Measurements from ENCODE around the gene ANOS1. TPM values are rescaled to one million over a fixed set of nuclear protein-coding genes. Genes with fewer than 3 reads are reported as not detected.

ANOS1 gene
- total and polyA plus RNA-seq, 5 donors from 2014 or later: not detected

GRCh38 chrX:8604131-8604530 lies 127.8 kb downstream of the ANOS1 start:
- no peak for ATAC-seq (ENCODE audit: low read depth in 2 of 2)
- Mint-ChIP-seq H3K4me3 (no peak overlapping the region), H3K27ac (no peak overlapping the region)

GRCh38 chrX:8591501-8591900 lies 140.4 kb downstream of the ANOS1 start:
- no peaks in the 10 kb centered on the region for H3K36me3 ChIP-seq (ENCODE audit: control insufficient read depth, insufficient read depth, low read length)
- Mint-ChIP-seq H3K27me3 (no peaks in the 10 kb centered on the region), H3K27ac (no peak overlapping the region), H3K4me1 (no peaks in the 10 kb centered on the region), H3K36me3 (no peaks in the 10 kb centered on the region), H3K4me3 (no peak overlapping the region), H3K9me3 (peaks cover 0 to 4% (median 0%) of the 10 kb centered on the region in 7 donors)
- no peaks in the 10 kb centered on the region for H3K4me1 ChIP-seq (ENCODE audit: control insufficient read depth, insufficient read depth, low read length, poor library complexity, severe bottlenecking)
- no peak overlapping the region for H3K4me3 ChIP-seq (ENCODE audit: low read depth, low read length)
- ATAC-seq (ENCODE audit: low read depth in 2 of 2) (no peak), DNase-seq (no peak)
- H3K27ac ChIP-seq (ENCODE audit: insufficient read depth, low read length, poor library complexity, severe bottlenecking): no peak overlapping the region
- H3K9me3 ChIP-seq (ENCODE audit: control insufficient read depth in 2 of 2, low read length in 2 of 2): no peaks in the 10 kb centered on the region
- H3K27me3 ChIP-seq (ENCODE audit: control insufficient read depth, insufficient read depth, low read length): no peaks in the 10 kb centered on the region

More at GRCh38 chrX:8604131-8604530, 127.8 kb downstream of the ANOS1 start:
- H3K27me3 Mint-ChIP-seq: no peaks in the 10 kb centered on the region
- H3K27ac ChIP-seq (ENCODE audit: insufficient read depth, low read length, poor library complexity, severe bottlenecking): no peak overlapping the region
- no peaks in the 10 kb centered on the region for H3K4me1 ChIP-seq (ENCODE audit: control insufficient read depth, insufficient read depth, low read length, poor library complexity, severe bottlenecking)
- no peaks in the 10 kb centered on the region for H3K36me3 Mint-ChIP-seq
- no peak for DNase-seq
- H3K4me1 Mint-ChIP-seq: no peaks in the 10 kb centered on the region
- H3K36me3 ChIP-seq (ENCODE audit: control insufficient read depth, insufficient read depth, low read length): no peaks in the 10 kb centered on the region
- peaks cover 0 to 6% (median 0%) of the 10 kb centered on the region in 7 donors for H3K9me3 Mint-ChIP-seq
- no peaks in the 10 kb centered on the region for H3K27me3 ChIP-seq (ENCODE audit: control insufficient read depth, insufficient read depth, low read length)
- no peak overlapping the region for H3K4me3 ChIP-seq (ENCODE audit: low read depth, low read length)
- no peaks in the 10 kb centered on the region for H3K9me3 ChIP-seq (ENCODE audit: control insufficient read depth in 2 of 2, low read length in 2 of 2)

- no peaks in the 10 kb centered on the region for H3K4me1 Mint-ChIP-seq
- no peak for DNase-seq
- no peak overlapping the region for H3K27ac Mint-ChIP-seq
- H3K9me3 ChIP-seq (ENCODE audit: control insufficient read depth in 2 of 2, low read length in 2 of 2): no peaks in the 10 kb centered on the region
- H3K27me3 ChIP-seq (ENCODE audit: control insufficient read depth, insufficient read depth, low read length): no peaks in the 10 kb centered on the region
- no peaks in the 10 kb centered on the region for H3K4me1 ChIP-seq (ENCODE audit: control insufficient read depth, insufficient read depth, low read length, poor library complexity, severe bottlenecking)
- no peaks in the 10 kb centered on the region for H3K36me3 Mint-ChIP-seq
- H3K27ac ChIP-seq (ENCODE audit: insufficient read depth, low read length, poor library complexity, severe bottlenecking): no peak overlapping the region
- no peak for ATAC-seq (ENCODE audit: low read depth in 2 of 2)
- H3K4me3 ChIP-seq (ENCODE audit: low read depth, low read length): no peak overlapping the region
- H3K36me3 ChIP-seq (ENCODE audit: control insufficient read depth, insufficient read depth, low read length): no peaks in the 10 kb centered on the region
- H3K9me3 Mint-ChIP-seq: peaks cover 0 to 2% (median 0%) of the 10 kb centered on the region in 7 donors
- H3K27me3 Mint-ChIP-seq: no peaks in the 10 kb centered on the region
- H3K4me3 Mint-ChIP-seq: no peak overlapping the region
These were observed 145.0 kb downstream of the ANOS1 start for GRCh38 chrX:8586953-8587352.

GRCh38 chrX:8579602-8580001 lies 152.3 kb downstream of the ANOS1 start:
- Histone ChIP-seq H3K27ac (ENCODE audit: insufficient read depth, low read length, poor library complexity, severe bottlenecking) (no peak overlapping the region), H3K27me3 (ENCODE audit: control insufficient read depth, insufficient read depth, low read length) (no peaks in the 10 kb centered on the region), H3K4me3 (ENCODE audit: low read depth, low read length) (no peak overlapping the region), H3K36me3 (ENCODE audit: control insufficient read depth, insufficient read depth, low read length) (no peaks in the 10 kb centered on the region), H3K9me3 (ENCODE audit: control insufficient read depth in 2 of 2, low read length in 2 of 2) (no peaks in the 10 kb centered on the region), H3K4me1 (ENCODE audit: control insufficient read depth, insufficient read depth, low read length, poor library complexity, severe bottlenecking) (no peaks in the 10 kb centered on the region)
- H3K4me1 Mint-ChIP-seq: no peaks in the 10 kb centered on the region
- DNase-seq (no peak), ATAC-seq (ENCODE audit: low read depth in 2 of 2) (no peak)
- H3K9me3 Mint-ChIP-seq: peaks cover 0 to 4% (median 0%) of the 10 kb centered on the region in 7 donors
- H3K27ac Mint-ChIP-seq: no peak overlapping the region
- H3K27me3 Mint-ChIP-seq: no peaks in the 10 kb centered on the region
- no peak overlapping the region for H3K4me3 Mint-ChIP-seq
- no peaks in the 10 kb centered on the region for H3K36me3 Mint-ChIP-seq

- H3K27ac Mint-ChIP-seq: no peak overlapping the region
- DNase-seq (no peak), ATAC-seq (ENCODE audit: low read depth in 2 of 2) (no peak)
- no peaks in the 10 kb centered on the region for H3K4me1 Mint-ChIP-seq
- H3K36me3 Mint-ChIP-seq: no peaks in the 10 kb centered on the region
- Histone ChIP-seq H3K36me3 (ENCODE audit: control insufficient read depth, insufficient read depth, low read length) (no peaks in the 10 kb centered on the region), H3K4me3 (ENCODE audit: low read depth, low read length) (no peak overlapping the region), H3K27ac (ENCODE audit: insufficient read depth, low read length, poor library complexity, severe bottlenecking) (no peak overlapping the region), H3K4me1 (ENCODE audit: control insufficient read depth, insufficient read depth, low read length, poor library complexity, severe bottlenecking) (no peaks in the 10 kb centered on the region), H3K9me3 (ENCODE audit: control insufficient read depth in 2 of 2, low read length in 2 of 2) (no peaks in the 10 kb centered on the region), H3K27me3 (ENCODE audit: control insufficient read depth, insufficient read depth, low read length) (no peaks in the 10 kb centered on the region)
- peaks cover 0 to 7% (median 1%) of the 10 kb centered on the region in 7 donors for H3K9me3 Mint-ChIP-seq
- H3K4me3 Mint-ChIP-seq: no peak overlapping the region
- H3K27me3 Mint-ChIP-seq: no peaks in the 10 kb centered on the region
These were observed 155.1 kb downstream of the ANOS1 start for GRCh38 chrX:8576821-8577220.

GRCh38 chrX:8565729-8566128 lies 166.2 kb downstream of the ANOS1 start:
- no peak overlapping the region for H3K4me3 Mint-ChIP-seq

GRCh38 chrX:8548446-8548845 lies 183.5 kb downstream of the ANOS1 start:
- no peaks in the 10 kb centered on the region for H3K4me1 ChIP-seq (ENCODE audit: control insufficient read depth, insufficient read depth, low read length, poor library complexity, severe bottlenecking)
- no peaks in the 10 kb centered on the region for H3K4me1 Mint-ChIP-seq
- no peaks in the 10 kb centered on the region for H3K9me3 ChIP-seq (ENCODE audit: control insufficient read depth in 2 of 2, low read length in 2 of 2)
- no peak overlapping the region for H3K27ac Mint-ChIP-seq
- H3K9me3 Mint-ChIP-seq: peaks cover 0 to 6% (median 2%) of the 10 kb centered on the region in 7 donors
- no peak overlapping the region for H3K27ac ChIP-seq (ENCODE audit: insufficient read depth, low read length, poor library complexity, severe bottlenecking)
- no peaks in the 10 kb centered on the region for H3K36me3 Mint-ChIP-seq
- no peaks in the 10 kb centered on the region for H3K27me3 ChIP-seq (ENCODE audit: control insufficient read depth, insufficient read depth, low read length)
- ATAC-seq (ENCODE audit: low read depth in 2 of 2) (no peak), DNase-seq (no peak)
- no peak overlapping the region for H3K4me3 Mint-ChIP-seq
- H3K4me3 ChIP-seq (ENCODE audit: low read depth, low read length): no peak overlapping the region
- no peaks in the 10 kb centered on the region for H3K27me3 Mint-ChIP-seq
- no peaks in the 10 kb centered on the region for H3K36me3 ChIP-seq (ENCODE audit: control insufficient read depth, insufficient read depth, low read length)

More at GRCh38 chrX:8565729-8566128, 166.2 kb downstream of the ANOS1 start:
- H3K36me3 Mint-ChIP-seq: no peaks in the 10 kb centered on the region
- no peak for ATAC-seq (ENCODE audit: low read depth in 2 of 2)
- H3K36me3 ChIP-seq (ENCODE audit: control insufficient read depth, insufficient read depth, low read length): no peaks in the 10 kb centered on the region
- no peak for DNase-seq
- H3K4me3 ChIP-seq (ENCODE audit: low read depth, low read length): no peak overlapping the region
- H3K9me3 Mint-ChIP-seq: peaks cover 0 to 7% (median 0%) of the 10 kb centered on the region in 7 donors
- H3K27ac ChIP-seq (ENCODE audit: insufficient read depth, low read length, poor library complexity, severe bottlenecking): no peak overlapping the region
- no peaks in the 10 kb centered on the region for H3K27me3 ChIP-seq (ENCODE audit: control insufficient read depth, insufficient read depth, low read length)
- no peaks in the 10 kb centered on the region for H3K4me1 ChIP-seq (ENCODE audit: control insufficient read depth, insufficient read depth, low read length, poor library complexity, severe bottlenecking)
- no peak overlapping the region for H3K27ac Mint-ChIP-seq
- H3K9me3 ChIP-seq (ENCODE audit: control insufficient read depth in 2 of 2, low read length in 2 of 2): no peaks in the 10 kb centered on the region
- H3K27me3 Mint-ChIP-seq: no peaks in the 10 kb centered on the region
- no peaks in the 10 kb centered on the region for H3K4me1 Mint-ChIP-seq

GRCh38 chrX:8546715-8547114 lies 185.2 kb downstream of the ANOS1 start:
- Histone ChIP-seq H3K27ac (ENCODE audit: insufficient read depth, low read length, poor library complexity, severe bottlenecking) (no peak overlapping the region), H3K4me1 (ENCODE audit: control insufficient read depth, insufficient read depth, low read length, poor library complexity, severe bottlenecking) (no peaks in the 10 kb centered on the region), H3K9me3 (ENCODE audit: control insufficient read depth in 2 of 2, low read length in 2 of 2) (no peaks in the 10 kb centered on the region), H3K27me3 (ENCODE audit: control insufficient read depth, insufficient read depth, low read length) (no peaks in the 10 kb centered on the region), H3K4me3 (ENCODE audit: low read depth, low read length) (no peak overlapping the region), H3K36me3 (ENCODE audit: control insufficient read depth, insufficient read depth, low read length) (no peaks in the 10 kb centered on the region)
- Mint-ChIP-seq H3K9me3 (peaks cover 0 to 6% (median 2%) of the 10 kb centered on the region in 7 donors), H3K36me3 (no peaks in the 10 kb centered on the region), H3K4me1 (no peaks in the 10 kb centered on the region), H3K27ac (no peak overlapping the region), H3K27me3 (no peaks in the 10 kb centered on the region), H3K4me3 (no peak overlapping the region)
- DNase-seq (no peak), ATAC-seq (ENCODE audit: low read depth in 2 of 2) (no peak)

All from CD4-positive, CD25-positive, alpha-beta regulatory T cell (primary cell).